Measurements from ENCODE around the gene ZNF780B. TPM values are rescaled to one million over a fixed set of nuclear protein-coding genes. Genes with fewer than 3 reads are reported as not detected.

ZNF780B gene
- total and polyA plus RNA-seq, 2 donors (not counting 3 experiments of a cell fraction or from before 2014, with no cell fraction given), result 2.6 to 13.5 TPM

DNA sequence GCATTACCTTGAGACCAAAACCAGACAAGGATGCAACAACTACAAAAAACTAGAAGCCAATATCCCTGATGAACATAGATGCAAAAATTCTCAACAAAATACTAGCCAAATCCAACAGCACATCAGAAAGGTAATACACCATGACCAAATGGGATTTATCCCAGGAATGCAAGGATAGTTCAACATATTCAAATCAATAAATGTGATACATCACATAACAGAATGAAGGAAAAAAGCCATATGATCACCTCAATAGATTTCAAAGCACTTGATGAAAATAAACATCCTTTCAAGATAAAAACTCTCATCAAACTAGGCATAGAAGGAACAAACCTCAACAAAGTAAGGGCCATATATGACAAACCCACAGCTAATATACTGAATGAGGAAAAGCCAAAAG is 69.4 kb downstream of the ZNF780B start:
- no peak overlapping the region for H3K4me3 ChIP-seq (replicated peaks in 1 of 3; ENCODE audit: insufficient read depth in 1 of 3, low read depth in 1 of 3, low read length in 3 of 3)
- TF ChIP-seq GATA2 (IDR thresholded peaks at IDR 0.05; ENCODE audit: insufficient read depth, insufficient read length, low read depth, low read length) (no peak), POLR2AphosphoS5 (IDR thresholded peaks at IDR 0.05; ENCODE audit: insufficient read depth, low read depth, low read length) (no peak), POLR2A (IDR thresholded peaks at IDR 0.05; ENCODE audit: low read depth, low read length) (no peak), EZH2 (IDR thresholded peaks at IDR 0.05; ENCODE audit: borderline replicate concordance, low read depth, low read length, severe bottlenecking) (no peak), MYC (IDR thresholded peaks at IDR 0.05; ENCODE audit: low read depth, low read length) (no peak)
- TF ChIP-seq, protein P1, sequence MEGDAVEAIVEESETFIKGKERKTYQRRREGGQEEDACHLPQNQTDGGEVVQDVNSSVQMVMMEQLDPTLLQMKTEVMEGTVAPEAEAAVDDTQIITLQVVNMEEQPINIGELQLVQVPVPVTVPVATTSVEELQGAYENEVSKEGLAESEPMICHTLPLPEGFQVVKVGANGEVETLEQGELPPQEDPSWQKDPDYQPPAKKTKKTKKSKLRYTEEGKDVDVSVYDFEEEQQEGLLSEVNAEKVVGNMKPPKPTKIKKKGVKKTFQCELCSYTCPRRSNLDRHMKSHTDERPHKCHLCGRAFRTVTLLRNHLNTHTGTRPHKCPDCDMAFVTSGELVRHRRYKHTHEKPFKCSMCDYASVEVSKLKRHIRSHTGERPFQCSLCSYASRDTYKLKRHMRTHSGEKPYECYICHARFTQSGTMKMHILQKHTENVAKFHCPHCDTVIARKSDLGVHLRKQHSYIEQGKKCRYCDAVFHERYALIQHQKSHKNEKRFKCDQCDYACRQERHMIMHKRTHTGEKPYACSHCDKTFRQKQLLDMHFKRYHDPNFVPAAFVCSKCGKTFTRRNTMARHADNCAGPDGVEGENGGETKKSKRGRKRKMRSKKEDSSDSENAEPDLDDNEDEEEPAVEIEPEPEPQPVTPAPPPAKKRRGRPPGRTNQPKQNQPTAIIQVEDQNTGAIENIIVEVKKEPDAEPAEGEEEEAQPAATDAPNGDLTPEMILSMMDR (IDR thresholded peaks at IDR 0.05; ENCODE audit: extremely low read depth in 1 of 2, insufficient read depth in 1 of 2, low read depth in 1 of 2, low read length in 2 of 2), result no peak
- TF ChIP-seq, protein P2, sequence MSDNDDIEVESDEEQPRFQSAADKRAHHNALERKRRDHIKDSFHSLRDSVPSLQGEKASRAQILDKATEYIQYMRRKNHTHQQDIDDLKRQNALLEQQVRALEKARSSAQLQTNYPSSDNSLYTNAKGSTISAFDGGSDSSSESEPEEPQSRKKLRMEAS (IDR thresholded peaks at IDR 0.05; ENCODE audit: insufficient read depth, insufficient read length), result no peak
- no peak overlapping the region for H3K27ac ChIP-seq (ENCODE audit: insufficient read depth, low read depth, low read length)
- H3K4me1 ChIP-seq (ENCODE audit: control insufficient read depth, extremely low read depth, insufficient read depth, low read length), result no peaks in the 10 kb centered on the region
- H3K27me3 ChIP-seq (ENCODE audit: control insufficient read depth in 2 of 2, insufficient read depth in 2 of 2, low read length in 2 of 2), result no peaks in the 10 kb centered on the region
- FAIRE-seq (no peak), DNase-seq (ENCODE audit: low read depth, low spot score) (no peak)
- H3K79me2 ChIP-seq (ENCODE audit: control insufficient read depth, insufficient read depth, low read length), result peaks cover 7% of the 10 kb centered on the region
- peaks cover 4% of the 10 kb centered on the region for H3K9me3 ChIP-seq (replicated peaks; ENCODE audit: control insufficient read depth, insufficient read depth, low read length)
- H2AFZ ChIP-seq (ENCODE audit: low read depth, low read length), result no peak overlapping the region
- no peak overlapping the region for H3K9ac ChIP-seq (replicated peaks; ENCODE audit: extremely low read depth, insufficient read depth, low read length)
- intact Hi-C loops (cut with micrococcal nuclease) (no loop called here), dilution Hi-C loops (cut with MboI; ENCODE audit: extremely low pct_ligation_motif_present, low sequenced_read_pairs) (no loop called here)
- ChIA-PET POLR2A (no interaction called here), CTCF (no interaction called here)
- H4K20me1 ChIP-seq (replicated peaks; ENCODE audit: control insufficient read depth, extremely low read depth, insufficient read depth, low read length), result no peaks in the 10 kb centered on the region
- BruUV-seq (replicated peaks), result no TSS peak
- no peaks in the 10 kb centered on the region for H3K9me1 ChIP-seq (replicated peaks; ENCODE audit: control insufficient read depth, extremely low read depth, insufficient read depth, low read length)
- no peaks in the 10 kb centered on the region for H3K36me3 ChIP-seq (ENCODE audit: control insufficient read depth in 2 of 2, extremely low read depth in 1 of 2, insufficient read depth in 2 of 2, low read length in 2 of 2)
- no peak overlapping the region for H3K4me2 ChIP-seq (ENCODE audit: insufficient read depth, low read length)
